OCI-LY1 (cell line): ENCODE results near the gene RASSF8.

Experiments
- CTCF ChIP-seq: fragments of 200-600 bp; sonication (generic), shearing (Covaris generic); IDR thresholded peaks from 2 replicates; pipeline ENCODE4 v1.5.1; 2017; ENCODE audit warnings: mild to moderate bottlenecking, antibody characterized with exemption, low read length, moderate library complexity, mixed read lengths
- EZH2 ChIP-seq: fragments of 200-600 bp; sonication (generic), shearing (Covaris generic); IDR thresholded peaks from 2 replicates; pipeline ENCODE4 v1.8.0; 2017; ENCODE audit warnings: borderline replicate concordance, mixed run types, mild to moderate bottlenecking, antibody characterized with exemption, low read length, moderate library complexity, mixed read lengths

GRCh38 chr12:26044592-26044991 lies 86.1 kb downstream of the RASSF8 start:
- TF ChIP-seq CTCF (no peak), EZH2 (no peak)
